ENCODE data around the gene CNTNAP2.
A peak's percentile ranks its signal among the peaks of the same experiment; 100 is the strongest.

CNTNAP2 gene

DNA sequence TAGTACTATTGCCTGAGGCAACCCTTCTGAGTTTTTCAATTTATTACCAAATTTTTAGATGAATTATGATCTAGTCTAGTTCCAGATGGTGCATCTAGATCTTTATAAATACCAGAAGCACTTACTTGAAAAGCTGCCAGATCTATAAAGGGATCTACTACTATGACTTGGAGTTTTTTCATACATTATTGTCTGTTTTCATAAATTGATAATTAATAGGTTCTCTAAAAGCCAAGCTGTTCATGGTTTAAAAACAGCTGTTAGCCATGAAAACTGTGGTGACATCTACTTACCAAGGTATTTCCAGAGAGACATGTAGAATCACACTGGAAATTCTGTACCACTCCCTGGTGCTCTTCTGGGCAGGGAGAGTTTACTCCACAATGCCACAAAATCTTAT is 1687.4 kb downstream of the CNTNAP2 start:
- TF ChIP-seq, protein P1, sequence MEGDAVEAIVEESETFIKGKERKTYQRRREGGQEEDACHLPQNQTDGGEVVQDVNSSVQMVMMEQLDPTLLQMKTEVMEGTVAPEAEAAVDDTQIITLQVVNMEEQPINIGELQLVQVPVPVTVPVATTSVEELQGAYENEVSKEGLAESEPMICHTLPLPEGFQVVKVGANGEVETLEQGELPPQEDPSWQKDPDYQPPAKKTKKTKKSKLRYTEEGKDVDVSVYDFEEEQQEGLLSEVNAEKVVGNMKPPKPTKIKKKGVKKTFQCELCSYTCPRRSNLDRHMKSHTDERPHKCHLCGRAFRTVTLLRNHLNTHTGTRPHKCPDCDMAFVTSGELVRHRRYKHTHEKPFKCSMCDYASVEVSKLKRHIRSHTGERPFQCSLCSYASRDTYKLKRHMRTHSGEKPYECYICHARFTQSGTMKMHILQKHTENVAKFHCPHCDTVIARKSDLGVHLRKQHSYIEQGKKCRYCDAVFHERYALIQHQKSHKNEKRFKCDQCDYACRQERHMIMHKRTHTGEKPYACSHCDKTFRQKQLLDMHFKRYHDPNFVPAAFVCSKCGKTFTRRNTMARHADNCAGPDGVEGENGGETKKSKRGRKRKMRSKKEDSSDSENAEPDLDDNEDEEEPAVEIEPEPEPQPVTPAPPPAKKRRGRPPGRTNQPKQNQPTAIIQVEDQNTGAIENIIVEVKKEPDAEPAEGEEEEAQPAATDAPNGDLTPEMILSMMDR (conservative IDR thresholded peaks at IDR 0.05) = no peak
- no peak for TF ChIP-seq ZFX (IDR thresholded peaks at IDR 0.05)
- no peak overlapping the region for H3K27ac ChIP-seq

DNA sequence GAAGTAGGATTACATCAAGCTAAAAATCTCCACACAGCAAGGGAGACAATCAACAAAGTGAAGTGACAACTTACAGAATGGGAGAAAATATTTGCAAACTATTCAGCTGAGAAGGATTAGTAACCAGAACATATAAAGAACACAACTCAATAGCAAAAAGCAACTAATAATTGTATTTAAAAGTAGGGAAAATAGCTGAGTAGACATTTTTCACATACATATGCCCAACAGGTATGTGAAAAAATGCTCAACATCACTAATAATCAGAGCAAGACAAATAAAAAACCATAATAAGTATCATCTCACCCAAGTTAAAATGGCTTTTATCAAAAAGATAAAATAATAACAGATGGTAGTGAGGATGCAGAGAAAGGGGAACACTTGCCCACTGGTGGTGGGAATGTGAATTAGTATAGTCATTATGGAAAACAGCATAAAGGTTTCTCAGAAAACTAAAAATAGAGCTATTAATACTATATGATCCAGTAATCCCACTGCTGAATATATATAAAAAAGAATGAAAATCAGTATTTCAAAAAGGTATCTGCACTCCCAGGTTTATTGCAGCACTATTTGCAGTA is 1689.5 kb downstream of the CNTNAP2 start:
- H3K27ac ChIP-seq = no peak overlapping the region
- no peak for TF ChIP-seq ZFX (IDR thresholded peaks at IDR 0.05)
- TF ChIP-seq, protein P1 (conservative IDR thresholded peaks at IDR 0.05) = peak; percentile 24

DNA sequence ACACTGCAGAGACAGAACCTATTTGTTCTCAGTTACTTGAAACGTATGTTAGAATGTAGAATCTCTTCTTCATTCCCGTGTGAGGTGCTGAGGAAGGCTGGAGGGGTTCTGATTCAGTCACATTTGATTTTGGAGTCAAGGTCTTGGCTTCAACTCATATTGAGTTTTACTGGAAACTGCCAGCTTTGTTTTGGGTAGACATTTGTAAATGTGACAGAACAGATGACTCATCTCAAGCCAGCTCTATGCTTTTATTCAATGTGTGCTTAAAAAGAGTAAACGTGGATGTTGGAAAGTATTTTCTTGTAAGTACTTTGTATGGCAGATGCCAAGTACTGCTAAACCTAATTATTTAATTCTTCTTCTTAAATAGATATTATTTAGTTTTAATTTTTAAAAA is 1693.2 kb downstream of the CNTNAP2 start:
- TF ChIP-seq, protein P1 (conservative IDR thresholded peaks at IDR 0.05) = no peak
- TF ChIP-seq ZFX (IDR thresholded peaks at IDR 0.05) = no peak

DNA sequence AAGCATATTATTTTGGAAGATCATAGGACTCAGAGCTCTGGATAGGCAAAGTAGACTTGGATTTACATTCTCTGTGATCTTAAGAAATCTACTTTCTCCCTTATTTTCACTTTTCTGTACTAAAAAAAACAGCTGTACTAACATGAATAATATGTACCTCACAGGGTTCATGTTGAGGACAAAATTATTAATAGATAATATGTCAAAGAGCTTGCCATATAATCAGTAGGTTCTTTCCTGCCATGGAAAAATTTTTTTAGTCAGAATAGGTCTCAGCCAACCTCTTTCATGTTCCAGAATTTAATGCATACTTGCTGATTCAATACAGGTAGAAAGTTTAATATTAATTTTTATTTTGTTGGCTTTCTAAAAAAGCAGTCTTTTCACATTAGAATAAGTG is 1693.7 kb downstream of the CNTNAP2 start:
- no peak overlapping the region for H3K27ac ChIP-seq
- TF ChIP-seq, protein P1 (conservative IDR thresholded peaks at IDR 0.05) = no peak
- TF ChIP-seq ZFX (IDR thresholded peaks at IDR 0.05) = no peak

More for the DNA sequence above, 1693.2 kb downstream of the CNTNAP2 start:
- no peak overlapping the region for H3K27ac ChIP-seq

DNA sequence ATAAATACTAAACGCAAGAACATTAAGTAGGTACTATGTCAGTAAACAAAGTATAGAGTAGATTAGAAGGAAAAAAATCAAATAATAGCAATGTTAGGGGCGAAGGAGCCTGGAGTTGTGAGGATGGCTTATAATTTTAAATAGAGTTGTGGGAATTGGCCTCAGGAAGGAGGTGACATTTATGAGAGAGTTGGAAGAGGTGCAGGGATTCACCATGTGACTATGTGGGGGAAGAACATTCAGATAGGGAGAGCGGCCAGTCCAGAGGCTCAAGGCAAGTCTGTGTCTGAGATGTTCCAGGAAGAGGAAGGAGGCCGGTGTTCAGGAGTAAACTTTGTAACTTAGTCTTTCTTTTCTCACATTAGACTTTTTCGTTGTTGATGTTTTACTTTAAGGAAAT is 1695.3 kb downstream of the CNTNAP2 start:
- H3K27ac ChIP-seq = no peak overlapping the region
- TF ChIP-seq, protein P1 (conservative IDR thresholded peaks at IDR 0.05) = no peak
- no peak for TF ChIP-seq ZFX (IDR thresholded peaks at IDR 0.05)

DNA sequence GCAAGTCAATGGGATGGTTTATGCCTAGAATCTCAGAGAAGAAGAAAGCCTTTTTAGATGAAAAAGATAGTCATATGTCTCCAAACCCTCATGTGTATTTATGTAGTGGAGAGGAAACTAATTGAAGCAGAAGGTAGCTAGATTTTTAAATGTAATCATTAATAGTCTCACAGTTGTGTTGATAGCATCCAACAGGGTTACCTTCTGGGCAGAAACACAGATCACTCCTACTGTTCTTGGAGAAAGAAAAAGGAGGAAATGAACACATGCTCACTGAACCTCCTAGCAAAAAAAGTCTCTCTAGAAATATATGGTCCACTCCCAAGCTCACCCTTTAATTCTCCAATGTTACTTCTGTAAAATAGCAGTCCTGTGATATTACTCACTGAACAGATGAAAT is 1696.7 kb downstream of the CNTNAP2 start:
- no peak for TF ChIP-seq ZFX (IDR thresholded peaks at IDR 0.05)
- TF ChIP-seq, protein P1 (conservative IDR thresholded peaks at IDR 0.05) = no peak
- H3K27ac ChIP-seq = no peak overlapping the region

DNA sequence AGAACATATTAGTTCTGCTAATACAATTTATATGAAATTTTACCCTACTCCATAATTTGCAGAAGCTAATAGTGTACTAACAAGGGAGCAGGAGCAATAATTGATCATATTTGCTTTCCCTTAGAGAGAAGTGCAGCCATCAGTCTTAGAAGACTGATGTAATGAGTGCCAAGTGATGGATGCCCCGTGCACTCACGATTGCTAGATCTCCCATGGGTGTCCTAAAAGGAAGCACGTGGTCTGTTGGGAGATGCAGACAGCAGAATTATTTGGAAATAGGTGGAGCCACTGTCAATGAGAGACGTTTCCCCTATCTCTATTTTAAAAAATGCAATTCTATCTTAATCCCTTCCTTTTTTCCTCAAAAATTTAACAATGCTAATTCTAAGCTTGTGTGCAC is 1701.7 kb downstream of the CNTNAP2 start:
- TF ChIP-seq, protein P1 (conservative IDR thresholded peaks at IDR 0.05) = no peak
- no peak overlapping the region for H3K27ac ChIP-seq

All from C4-2B (cell line).